Measurements from ENCODE around the gene FGD2. TPM values are rescaled to one million over a fixed set of nuclear protein-coding genes. Genes with fewer than 3 reads are reported as not detected.
A peak's percentile ranks its signal among the peaks of the same experiment; 100 is the strongest.

FGD2 gene
- total RNA-seq, 1 experiment from 2014 or later: 0.13 TPM

DNA sequence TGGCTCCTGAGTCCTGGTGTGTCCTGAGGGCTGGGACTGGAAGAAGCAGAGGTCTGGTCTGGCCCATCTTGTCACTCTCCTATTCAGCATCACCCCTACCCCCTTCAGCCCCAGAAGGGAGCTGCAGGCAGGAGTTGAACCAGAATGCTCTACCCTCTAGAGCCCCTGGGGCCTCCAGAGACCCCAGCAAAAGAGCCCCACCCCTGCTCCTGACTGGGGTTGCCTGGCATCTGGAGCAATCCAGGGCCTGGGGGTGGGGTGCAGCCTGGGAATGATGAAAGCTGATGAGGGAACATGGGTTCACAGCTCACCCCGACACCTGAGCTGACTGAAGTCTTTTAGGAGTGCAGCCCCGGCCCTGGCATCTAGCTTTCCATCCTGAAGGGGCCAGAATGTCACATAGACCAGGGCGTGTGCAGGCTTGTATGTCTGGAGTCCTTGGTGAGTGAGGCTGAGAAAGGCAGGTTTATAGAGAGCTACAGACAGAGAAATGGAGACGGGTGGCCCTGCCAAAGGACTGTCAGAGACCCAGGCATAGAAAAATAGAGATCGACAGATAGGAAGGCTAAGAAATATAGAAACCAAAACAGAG is 12.2 kb downstream of the FGD2 start:
- H3K4me1 Mint-ChIP-seq: peaks cover 15 to 34% of the 10 kb centered on the region in 2 experiments
- no peaks in the 10 kb centered on the region for H3K9me3 ChIP-seq (ENCODE audit: control insufficient read depth, low read depth, low read length)
- peaks cover 3% of the 10 kb centered on the region; the same call in 1 of the 2 replicates for H3K4me1 ChIP-seq (ENCODE audit: insufficient read depth, low read length)
- no peak overlapping the region for H3K4me3 Mint-ChIP-seq
- no peaks in the 10 kb centered on the region for H3K79me1 ChIP-seq (ENCODE audit: insufficient read depth, low read depth, low read length, poor library complexity, severe bottlenecking)
- H2BK20ac ChIP-seq (ENCODE audit: low read depth, low read length, poor library complexity, severe bottlenecking): no peak overlapping the region
- H2BK5ac ChIP-seq (ENCODE audit: insufficient read length, low read length): no peak overlapping the region
- no peak overlapping the region for H2BK15ac ChIP-seq (ENCODE audit: low read depth, low read length)
- peak overlapping the region in 1 of 3 experiments; percentile 13; a peak in 1 of 7 replicates for H3K27ac Mint-ChIP-seq
- H3K4me2 ChIP-seq (ENCODE audit: insufficient read depth, insufficient read length, low read length): no peak overlapping the region
- H4K5ac ChIP-seq (ENCODE audit: insufficient read length, low read depth, low read length): no peak overlapping the region
- no peak overlapping the region for H2AFZ ChIP-seq (ENCODE audit: low read length)
- TF ChIP-seq, protein P1, sequence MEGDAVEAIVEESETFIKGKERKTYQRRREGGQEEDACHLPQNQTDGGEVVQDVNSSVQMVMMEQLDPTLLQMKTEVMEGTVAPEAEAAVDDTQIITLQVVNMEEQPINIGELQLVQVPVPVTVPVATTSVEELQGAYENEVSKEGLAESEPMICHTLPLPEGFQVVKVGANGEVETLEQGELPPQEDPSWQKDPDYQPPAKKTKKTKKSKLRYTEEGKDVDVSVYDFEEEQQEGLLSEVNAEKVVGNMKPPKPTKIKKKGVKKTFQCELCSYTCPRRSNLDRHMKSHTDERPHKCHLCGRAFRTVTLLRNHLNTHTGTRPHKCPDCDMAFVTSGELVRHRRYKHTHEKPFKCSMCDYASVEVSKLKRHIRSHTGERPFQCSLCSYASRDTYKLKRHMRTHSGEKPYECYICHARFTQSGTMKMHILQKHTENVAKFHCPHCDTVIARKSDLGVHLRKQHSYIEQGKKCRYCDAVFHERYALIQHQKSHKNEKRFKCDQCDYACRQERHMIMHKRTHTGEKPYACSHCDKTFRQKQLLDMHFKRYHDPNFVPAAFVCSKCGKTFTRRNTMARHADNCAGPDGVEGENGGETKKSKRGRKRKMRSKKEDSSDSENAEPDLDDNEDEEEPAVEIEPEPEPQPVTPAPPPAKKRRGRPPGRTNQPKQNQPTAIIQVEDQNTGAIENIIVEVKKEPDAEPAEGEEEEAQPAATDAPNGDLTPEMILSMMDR (conservative IDR thresholded peaks at IDR 0.05): no peak
- H3K23ac ChIP-seq (ENCODE audit: insufficient read length, low read depth, low read length): no peak overlapping the region
- no peaks in the 10 kb centered on the region for H3K36me3 Mint-ChIP-seq (ENCODE audit: insufficient read depth in 1 of 3, low read depth in 3 of 3)
- no peaks in the 10 kb centered on the region for H3K27me3 Mint-ChIP-seq (ENCODE audit: low read depth)
- H3K14ac ChIP-seq (ENCODE audit: insufficient read depth, low read length): no peak overlapping the region
- no peak overlapping the region for H3K27ac ChIP-seq (ENCODE audit: insufficient read length, low read depth, low read length)
- no peaks in the 10 kb centered on the region; a peak in 1 of 5 replicates for H3K9me3 Mint-ChIP-seq
- no peak overlapping the region for H4K91ac ChIP-seq (ENCODE audit: insufficient read length, low read depth, low read length)
- no peaks in the 10 kb centered on the region for H3K23me2 ChIP-seq (ENCODE audit: insufficient read length, low read depth, low read length, poor library complexity, severe bottlenecking)
- H3K79me2 ChIP-seq (ENCODE audit: insufficient read depth, low read length): no peaks in the 10 kb centered on the region
- WGBS (ENCODE audit: extremely low coverage, insufficient read length, low lambda C conversion rate): no CpG with 5 or more reads among the region's 5 CpGs
- H3K18ac ChIP-seq (ENCODE audit: insufficient read length, low read depth, low read length): no peak overlapping the region
- no peak overlapping the region for H3K9ac ChIP-seq (ENCODE audit: extremely low read depth, insufficient read length, low read length)
- no peak overlapping the region for H3T11ph ChIP-seq (ENCODE audit: low read length)
- no peak overlapping the region for H2AK5ac ChIP-seq (ENCODE audit: insufficient read length, low read length)
- peaks cover 3% of the 10 kb centered on the region for H4K20me1 ChIP-seq (ENCODE audit: control insufficient read depth, insufficient read depth, insufficient read length)
- no peak overlapping the region for H2BK120ac ChIP-seq (ENCODE audit: low read depth, low read length, poor library complexity, severe bottlenecking)
- no peak overlapping the region for H4K8ac ChIP-seq (replicated peaks; ENCODE audit: insufficient read length, low read depth, low read length)
- H3K27me3 ChIP-seq (ENCODE audit: insufficient read depth, low read length): no peaks in the 10 kb centered on the region
- DNase-seq: no peak
- H2BK12ac ChIP-seq (ENCODE audit: insufficient read length, low read depth, low read length): no peak overlapping the region
- no peak overlapping the region for H3K4ac ChIP-seq (ENCODE audit: low read depth, low read length)
- H3K56ac ChIP-seq (ENCODE audit: insufficient read length, low read depth, low read length): no peak overlapping the region
